ENCODE data around the gene SH3BP5L.
"Not testable (repeated sequence)": the region's sequence is repeated elsewhere in the genome, so short reads cannot be mapped to it uniquely, and the experiment has no call there.

Gene SH3BP5L

DNA sequence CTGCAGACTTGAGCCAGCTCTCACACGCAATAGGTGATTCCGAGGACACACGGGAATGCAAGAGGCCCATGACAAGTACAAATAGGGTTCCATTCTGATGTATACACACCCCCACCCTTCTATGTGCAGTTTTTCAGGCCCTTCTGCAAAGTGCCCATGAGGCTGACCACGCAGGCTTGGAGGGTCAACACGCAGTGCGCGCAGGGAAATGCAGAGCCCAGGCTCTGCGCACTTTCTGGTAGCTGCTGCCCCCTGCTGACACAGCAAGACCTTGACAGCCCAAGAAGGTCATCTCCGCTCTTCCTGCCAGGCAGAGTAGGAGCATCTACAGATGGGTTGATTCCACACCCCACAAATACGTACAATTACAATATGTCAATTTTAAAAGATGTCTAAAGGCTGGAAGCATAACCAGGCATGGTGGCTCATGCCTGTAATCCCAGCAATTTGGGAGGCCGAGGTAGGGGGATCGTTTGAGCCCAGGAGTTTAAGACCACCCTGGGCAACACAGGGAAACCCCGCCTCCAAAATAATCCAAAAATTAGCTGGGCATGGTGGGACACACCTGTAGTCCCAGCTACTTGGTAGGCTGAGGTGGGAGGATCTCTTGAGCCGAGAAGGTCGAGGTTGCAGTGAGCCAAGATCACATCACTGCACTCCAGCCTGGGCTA is 18.5 kb downstream of the SH3BP5L start:
- peak; percentile 75 for DNase-seq

DNA sequence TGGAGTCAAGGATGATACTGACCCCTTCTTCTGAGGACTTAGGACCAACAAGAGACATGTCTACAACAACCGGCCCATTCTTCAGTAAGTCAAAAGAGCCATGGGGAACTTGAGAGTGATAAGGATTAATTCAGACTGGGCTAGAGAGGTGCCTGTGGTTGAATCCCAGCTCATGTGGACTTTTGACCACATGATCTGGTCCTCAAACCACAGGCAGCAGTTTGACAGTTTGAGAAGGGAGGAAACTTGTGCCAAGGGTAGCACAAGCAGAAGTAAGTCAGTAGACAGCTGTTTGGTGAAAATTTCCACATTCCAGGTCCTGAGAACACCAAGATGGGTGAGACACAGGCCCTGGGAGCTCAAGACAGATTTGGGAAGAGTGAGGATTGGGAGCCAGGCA is 19.8 kb downstream of the SH3BP5L start:
- no peak for DNase-seq

DNA sequence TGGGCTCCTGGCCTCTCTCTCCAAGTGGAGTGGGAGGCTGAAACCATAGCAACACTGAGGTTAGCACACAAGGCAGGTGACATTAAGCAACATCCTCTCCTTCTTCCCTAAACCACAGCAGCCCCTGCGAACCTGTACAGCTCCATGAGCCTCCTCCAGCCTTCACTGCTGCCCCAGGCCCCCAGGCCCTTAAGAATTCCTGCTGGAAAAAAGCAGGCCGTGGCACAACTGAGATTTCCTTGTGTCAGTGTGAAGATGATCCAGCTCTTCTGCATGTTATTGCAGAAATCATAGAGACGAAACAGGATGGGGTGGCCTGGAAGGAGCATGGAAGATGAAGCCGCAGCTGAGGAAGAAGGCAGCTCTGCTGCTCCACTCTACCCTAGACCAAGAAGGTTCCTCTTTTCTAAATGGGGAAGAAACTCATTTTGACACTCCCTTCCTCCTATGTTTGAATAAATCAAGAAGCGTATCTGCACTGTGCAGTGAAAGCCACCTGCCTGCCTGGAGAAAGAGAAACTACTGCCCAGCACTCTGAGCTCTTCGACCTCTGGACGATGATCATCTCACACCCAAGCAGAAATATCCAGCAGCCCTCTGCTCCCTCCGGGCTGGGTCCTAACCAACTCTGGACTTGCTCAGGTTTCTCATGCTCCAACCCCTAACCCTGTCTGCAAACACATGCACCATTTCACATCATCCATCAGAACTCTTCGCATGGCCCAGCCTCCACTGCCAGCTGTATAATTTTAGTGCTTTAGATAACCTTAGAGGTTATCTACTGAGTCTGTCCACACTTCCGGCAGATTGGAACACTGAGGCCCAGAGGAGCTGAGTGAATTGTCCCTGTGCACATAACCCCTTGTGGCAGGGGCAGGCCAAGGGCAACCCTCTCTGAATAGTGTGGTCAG is 20.7 kb downstream of the SH3BP5L start:
- DNase-seq = no peak

DNA sequence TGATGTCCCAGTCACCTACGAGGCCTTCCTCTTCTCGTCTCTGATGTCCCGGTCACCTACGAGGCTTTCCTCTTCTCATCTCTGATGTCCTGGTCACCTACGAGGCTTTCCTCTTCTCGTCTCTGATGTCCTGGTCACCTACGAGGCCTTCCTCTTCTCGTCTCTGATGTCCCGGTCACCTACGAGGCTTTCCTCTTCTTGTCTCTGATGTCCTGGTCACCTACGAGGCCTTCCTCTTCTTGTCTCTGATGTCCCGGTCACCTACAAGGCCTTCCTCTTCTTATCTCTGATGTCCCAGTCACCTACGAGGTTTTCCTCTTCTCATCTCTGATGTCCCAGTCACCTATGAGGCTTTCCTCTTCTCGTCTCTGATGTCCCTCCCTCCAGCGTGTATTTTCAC is 22.2 kb downstream of the SH3BP5L start:
- not testable (repeated sequence) for DNase-seq

DNA sequence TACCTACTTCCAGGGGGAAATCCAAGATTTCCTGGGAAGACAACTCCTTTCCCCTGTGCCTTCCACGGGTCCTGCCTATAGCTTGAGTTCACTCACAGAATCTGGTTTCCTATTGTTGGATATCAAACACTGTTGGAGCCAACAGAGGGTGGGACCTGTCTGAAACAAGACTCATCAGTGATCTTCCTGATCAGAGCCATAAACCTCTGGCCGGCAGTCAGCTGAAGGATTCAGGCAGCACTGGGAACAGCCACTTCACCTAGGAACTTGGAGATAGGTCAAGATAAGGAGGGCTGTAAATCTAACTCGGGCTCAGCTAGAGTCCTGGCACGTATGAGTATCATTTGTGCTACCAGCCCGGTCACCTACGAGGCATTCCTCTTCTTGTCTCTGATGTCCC is 23.3 kb downstream of the SH3BP5L start:
- DNase-seq = no peak

DNA sequence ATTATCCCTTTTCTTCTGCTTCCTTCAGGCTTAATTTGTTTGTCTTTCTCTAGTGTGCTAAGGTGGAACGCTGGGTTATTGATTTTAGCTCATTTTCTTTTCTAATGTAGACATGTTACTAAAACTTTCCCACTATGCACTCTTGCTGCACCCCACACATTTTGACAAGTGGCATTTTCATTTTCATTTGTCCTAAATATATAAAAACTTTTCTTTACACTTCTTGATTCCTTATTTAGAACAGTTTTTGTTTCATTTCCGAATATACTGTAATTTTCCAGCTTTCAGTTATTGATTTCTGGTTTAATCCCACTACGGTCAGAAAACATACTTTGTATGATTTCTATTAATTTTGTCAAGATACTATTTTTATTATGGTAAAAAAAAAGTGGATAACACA is 25.3 kb downstream of the SH3BP5L start:
- no peak for DNase-seq

DNA sequence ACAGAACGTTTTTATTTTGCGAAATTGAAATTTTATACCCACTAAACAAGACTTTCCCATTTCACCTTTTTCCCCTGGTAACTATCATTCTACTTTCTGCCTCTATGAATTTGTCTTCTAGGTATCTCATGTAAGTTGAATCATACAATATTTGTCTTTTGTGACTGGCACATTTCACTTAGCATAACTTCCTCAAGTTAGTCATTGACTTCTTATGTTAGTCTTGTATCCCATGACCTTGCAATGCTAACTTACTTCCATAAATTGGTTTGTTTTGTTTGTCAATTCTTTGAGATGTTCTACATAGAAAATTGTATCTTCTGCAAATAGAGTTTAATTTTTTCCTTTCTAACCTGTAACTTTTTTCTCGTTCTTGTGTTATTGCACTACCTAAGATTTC is 26.9 kb downstream of the SH3BP5L start:
- no peak for DNase-seq

DNA sequence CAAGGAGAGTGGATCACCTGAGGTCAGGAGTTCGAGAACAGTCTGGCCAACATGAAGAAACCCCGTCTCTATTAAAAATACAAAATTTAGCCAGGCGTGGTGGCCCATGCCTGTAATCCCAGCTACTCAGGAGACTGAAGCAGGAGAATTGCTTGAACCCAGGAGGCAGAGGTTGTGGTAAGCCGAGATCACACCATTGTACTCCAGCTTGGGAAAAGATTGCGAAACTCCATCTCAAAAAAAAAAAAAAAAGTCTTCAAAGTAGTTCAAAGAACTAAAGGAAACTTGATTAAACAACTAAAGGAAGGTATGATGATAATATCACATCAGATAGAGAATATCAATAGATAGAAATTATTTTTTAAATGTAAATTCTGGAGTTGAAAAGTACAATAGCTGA is 31.1 kb downstream of the SH3BP5L start:
- not testable (repeated sequence) for DNase-seq

DNA sequence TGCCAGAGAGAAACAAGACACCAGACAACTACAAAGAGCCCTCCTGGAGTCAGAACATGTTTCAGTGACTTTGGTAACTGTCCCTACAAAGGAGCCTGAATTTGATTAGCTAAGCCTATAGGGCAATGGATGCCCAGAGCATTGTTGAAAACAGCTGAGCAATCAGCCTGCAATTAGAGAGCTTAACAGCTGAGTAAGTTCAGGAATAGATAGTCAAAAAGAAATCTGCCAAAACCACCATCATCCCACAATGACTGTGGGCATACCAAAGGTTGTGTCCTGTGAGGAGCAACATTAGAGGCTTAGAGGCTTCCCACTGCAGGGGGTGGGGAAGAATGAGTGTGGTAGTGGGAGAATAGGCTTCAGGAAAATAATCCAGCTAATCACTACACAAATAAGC is 32.1 kb downstream of the SH3BP5L start:
- DNase-seq = no peak

DNA sequence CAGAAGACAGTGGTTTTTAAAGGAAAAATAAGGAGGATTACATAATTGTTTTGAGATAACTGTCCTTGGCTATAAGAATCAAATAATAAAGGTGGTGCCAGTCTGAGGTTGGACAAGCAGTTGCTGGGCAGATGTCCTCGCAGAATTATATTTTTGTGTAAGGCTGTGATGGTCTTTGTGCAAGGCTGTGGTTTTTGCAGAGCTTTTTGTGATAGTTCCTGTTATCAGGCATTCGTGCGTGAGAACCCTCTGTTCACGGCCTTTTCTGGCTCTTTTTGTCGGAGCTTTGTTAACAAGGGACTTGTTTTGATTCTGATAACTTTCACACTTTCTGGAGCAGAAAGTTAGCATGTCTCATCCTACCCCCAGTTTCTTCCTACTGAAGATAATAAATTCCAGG is 33.4 kb downstream of the SH3BP5L start:
- no peak for DNase-seq

DNA sequence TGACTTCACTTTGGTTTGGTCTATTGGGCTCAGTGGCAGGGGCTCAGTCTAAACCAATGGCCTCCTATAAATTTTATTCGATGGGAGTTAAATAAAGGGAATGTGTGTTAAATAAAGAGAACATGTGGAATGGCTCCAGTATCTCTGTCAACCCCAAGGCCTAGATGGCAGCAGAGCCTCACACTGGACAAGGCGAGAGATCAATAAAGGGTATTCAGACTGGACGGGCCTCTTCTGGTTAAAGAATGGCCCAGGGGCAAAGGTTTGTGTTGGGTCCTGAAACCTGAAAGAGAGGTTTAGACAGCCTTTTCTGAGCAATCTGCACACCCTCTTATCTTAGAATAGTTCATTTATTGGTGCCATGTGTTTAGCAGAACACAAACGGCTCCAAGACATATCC is 34.7 kb downstream of the SH3BP5L start:
- DNase-seq = no peak

DNA sequence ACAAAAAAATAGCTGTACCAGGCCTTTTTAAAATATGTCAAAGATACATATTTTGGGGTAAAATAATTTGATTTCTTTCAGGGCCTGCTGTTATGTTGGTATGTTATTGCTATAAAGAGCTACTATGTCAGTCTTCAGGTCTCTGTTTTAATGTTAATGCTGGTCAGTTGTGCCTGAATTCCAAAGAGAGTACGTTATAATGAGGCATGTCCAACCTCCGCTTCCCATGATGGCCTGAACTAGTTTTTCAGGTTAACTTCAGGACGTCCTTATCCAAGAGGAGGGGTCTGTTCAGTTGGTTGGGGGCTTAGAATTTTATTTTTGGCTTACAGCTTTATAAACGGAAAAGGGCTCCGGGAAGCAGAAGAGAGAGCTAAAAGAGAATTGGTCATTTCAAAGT is 35.3 kb downstream of the SH3BP5L start:
- DNase-seq = no peak

DNA sequence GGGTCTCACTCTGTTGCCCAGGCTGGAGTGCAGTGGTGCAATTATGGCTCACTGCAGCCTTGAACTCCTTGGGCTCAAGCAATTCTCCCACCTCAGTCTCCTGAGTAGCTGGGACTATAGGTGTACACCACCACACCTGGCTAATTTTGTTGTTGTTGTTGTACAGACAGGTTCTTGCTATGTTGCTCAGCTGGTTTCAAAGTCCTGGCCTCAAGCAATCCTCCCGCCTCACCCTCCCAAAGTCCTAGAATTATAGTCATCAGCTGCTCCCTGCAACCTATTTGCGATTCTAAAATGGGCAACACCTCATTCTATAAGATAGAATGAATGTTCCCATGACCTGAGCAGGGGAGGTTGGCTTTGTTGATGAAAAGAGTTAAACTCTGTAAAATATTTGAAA is 36.4 kb downstream of the SH3BP5L start:
- not testable (repeated sequence) for DNase-seq

DNA sequence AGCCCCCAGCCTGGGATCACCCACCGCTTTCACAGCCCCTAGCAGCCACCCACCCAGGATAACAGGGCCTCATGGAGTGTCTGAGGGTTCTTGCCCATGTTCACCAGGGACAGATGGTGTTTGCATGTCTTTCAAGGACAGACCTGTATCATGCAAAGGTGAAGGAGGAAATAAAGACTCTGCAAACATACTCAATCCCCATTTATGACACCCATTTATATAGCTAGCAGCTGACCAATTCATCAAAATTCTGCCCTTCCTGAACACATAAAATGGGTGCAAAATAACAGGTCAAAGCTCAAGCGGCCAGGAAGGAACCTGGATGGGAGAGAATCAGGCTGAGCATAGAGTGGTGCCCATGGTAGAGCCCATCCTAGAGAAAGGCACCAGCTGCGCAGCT is 37.4 kb downstream of the SH3BP5L start:
- DNase-seq = no peak

DNA sequence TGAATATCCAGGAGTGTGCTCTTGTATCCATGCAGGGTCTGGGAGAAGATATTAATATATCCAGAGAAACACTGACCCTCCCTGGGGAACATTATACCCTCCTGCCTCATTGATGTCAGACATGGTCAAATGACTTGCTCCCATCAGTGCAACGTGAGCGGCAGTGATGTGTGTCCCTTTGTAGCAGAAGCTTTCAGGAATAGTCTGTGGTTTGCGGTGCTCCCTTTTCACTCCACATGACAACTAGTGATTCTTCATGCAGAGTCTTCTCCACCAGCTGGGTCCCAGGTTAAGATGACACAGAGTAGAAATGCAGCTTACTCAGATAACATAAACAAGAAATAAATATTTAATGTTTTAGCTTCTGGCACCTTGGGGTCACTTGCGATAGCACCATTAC is 38.3 kb downstream of the SH3BP5L start:
- no peak for DNase-seq

DNA sequence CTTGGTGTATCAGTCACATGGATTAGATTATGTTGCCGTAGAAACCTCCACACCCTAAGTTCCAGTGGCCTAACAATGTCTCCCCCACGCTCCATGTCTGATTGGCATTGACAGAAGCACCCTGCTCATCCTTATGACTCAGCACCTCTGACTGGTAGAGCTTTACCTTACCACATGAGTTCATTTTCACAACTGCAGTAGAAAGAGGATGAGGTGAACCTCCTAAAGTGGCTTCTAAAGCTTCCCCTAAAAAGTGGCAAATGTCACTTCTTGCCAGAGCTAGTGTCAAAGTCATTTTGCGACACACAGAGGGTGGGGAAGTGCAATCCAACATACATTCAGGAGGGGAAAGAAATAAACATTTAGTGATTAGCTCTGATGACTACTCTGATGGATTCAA is 39.6 kb downstream of the SH3BP5L start:
- no peak for DNase-seq

DNA sequence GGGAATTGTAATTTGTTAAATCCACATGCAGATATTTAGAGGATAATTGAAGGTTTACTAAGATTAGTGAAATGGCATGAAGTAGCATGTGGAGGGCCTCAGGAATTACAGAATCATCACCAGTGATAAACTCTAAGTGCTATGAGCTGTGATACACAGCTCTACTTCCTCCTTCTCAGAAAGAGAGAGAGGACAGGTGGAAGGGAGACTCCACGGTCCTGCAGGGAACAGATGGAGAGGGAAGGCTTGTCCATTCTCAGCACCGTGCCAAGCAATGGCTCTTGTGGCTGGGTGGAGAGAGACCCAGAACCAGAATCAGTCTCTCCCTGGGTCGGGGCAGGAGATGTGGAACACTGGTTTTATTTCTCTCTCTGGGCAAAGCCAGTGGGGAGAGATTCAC is 42.3 kb downstream of the SH3BP5L start:
- DNase-seq = no peak

DNA sequence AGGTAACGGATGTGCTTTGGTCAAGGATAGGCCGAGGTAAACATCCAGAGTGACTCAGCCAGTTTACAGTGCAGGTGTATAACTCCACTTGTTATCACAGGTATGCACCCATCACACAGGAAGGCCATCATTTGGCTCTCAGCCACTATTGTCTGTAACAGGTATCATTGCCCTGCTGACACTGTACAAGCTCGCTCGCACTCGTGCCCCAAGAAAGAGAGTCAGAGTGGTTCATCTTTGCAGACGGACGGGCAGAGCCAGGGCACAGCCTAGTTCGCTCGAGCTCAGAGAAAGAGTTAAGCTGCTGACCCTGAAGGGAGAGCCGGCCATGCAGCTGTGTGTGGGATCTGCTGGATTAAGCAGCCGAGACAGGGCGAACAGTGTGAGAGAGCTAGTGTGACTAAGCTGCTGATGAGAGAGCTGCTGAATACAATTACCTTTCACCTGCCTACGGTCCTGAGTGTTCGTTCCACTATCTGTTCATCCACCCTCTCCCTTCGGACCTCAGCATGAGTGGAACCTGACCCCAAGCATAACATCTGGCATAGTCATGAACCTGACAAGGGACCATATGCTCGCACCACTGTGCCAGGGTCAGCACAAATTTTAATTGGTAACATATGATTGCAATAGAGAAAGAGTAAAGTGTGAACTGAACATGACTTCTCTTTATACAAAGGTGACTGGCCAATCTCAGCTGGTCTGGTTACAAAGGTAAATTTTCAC is 43.1 kb downstream of the SH3BP5L start:
- no peak for DNase-seq

DNA sequence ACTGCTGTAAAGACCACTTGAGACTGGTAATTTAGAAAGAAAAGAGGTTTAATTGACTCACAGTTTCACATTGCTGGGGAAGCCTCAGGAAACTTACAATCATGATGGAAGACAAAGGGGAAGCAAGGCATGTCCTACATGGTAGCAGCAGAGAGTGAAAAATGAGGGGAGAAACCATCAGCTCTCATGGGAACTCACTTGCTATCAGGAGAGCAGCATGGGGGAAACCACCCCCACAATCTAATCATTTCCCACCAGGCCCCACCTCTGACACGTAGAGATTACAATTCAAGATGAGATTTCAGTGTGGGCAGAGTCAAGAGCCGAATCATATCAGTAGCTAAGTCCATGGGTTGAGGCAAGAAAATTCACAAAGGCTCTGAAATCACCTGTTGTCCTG is 46.4 kb downstream of the SH3BP5L start:
- no peak for DNase-seq

DNA sequence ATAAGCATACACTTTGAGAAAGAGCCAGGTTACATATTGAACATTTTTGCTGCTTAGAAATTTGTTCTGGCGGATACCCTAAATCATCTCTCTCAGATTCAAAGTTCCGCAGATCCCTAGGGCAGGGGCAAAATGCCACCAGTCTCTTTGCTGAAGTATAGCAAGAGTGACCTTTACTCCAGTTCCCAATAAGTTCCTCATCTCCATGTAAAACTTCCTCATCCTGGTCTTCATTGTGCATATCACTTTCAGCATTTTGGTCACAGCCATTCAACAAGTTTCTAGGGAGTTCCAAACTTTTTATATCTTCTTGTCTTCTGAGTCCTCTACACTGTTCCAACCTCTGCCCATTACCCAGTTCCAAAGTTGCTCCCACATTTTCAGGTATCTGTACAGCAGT is 46.8 kb downstream of the SH3BP5L start:
- no peak for DNase-seq

DNA sequence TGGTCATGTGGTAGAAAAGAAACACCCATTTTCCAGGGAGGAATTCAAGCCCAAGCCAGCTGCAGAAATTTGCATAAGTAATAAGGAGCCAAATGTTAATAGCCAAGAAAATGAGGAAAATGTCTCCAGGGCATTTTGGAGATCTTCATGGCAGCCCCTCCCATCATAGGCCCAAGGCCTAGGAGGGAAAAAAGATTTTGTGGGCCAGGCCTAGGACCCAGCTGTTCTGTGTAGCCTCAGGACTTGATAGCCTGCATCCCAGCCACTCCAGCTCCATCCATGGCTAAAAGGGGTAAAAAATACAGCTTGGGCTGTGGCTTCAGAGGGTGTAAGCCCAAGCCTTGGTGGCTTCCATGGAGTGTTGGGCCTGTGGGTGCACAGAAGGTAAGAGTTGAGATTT is 48.7 kb downstream of the SH3BP5L start:
- DNase-seq = no peak

DNA sequence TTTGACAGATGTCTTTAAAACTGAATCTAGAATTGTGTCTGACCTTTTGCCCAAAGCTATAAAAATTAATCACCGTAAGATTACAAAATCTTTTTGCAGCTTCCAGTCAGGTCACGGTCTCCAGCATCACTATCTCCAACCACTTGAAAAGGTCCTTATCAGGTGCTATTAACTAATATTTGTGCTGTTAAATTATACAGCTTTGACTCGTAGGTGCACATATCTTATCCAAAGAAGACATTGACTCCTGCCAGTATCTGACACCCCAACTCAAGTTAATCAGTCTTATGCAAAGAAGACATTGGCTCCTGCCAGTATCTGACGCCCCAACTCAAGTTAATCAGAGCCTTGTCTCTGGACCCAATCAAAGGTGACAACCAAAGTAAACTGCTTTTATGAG is 50.3 kb downstream of the SH3BP5L start:
- no peak for DNase-seq
